SK-N-SH treated with all-trans-retinoic acid at 6 μM for 48 hours (cell line): ENCODE results near the gene NTM.

Source experiments
- ATAC-seq: fragments of 200-7000 bp; cut with Tn5 transposase; 3 replicates; pipeline ENCODE4 v1.9.1; 2020; ENCODE audit warnings: mild to moderate bottlenecking, moderate library complexity
- ARNTL ChIP-seq: fragments of 450-650 bp; formaldehyde crosslinking; IDR thresholded peaks from 2 replicates; pipeline ENCODE4 v1.5.0; 2020; ENCODE audit warnings: low read depth, mild to moderate bottlenecking, moderate library complexity, borderline replicate concordance
- BACH2 ChIP-seq: fragments of 250-450 bp; sonication (Bioruptor Pico); IDR thresholded peaks from 2 replicates; pipeline ENCODE4 v1.9.0; 2021; ENCODE audit warnings: mild to moderate bottlenecking, borderline replicate concordance
- CREB5 ChIP-seq: fragments of 250-450 bp; sonication (Bioruptor Pico); IDR thresholded peaks from 2 replicates; pipeline ENCODE4 v1.5.1; 2020; ENCODE audit warnings: low read depth, mild to moderate bottlenecking, moderate library complexity
- CSDC2 ChIP-seq: fragments of 250-450 bp; sonication (Bioruptor Pico); IDR thresholded peaks from 2 replicates; pipeline ENCODE4 v1.5.0; 2020; ENCODE audit warnings: mild to moderate bottlenecking, moderate library complexity
- CSRNP3 ChIP-seq: fragments of 250-450 bp; sonication (Bioruptor Pico); IDR thresholded peaks from 2 replicates; pipeline ENCODE4 v1.5.1; 2021; ENCODE audit warnings: mild to moderate bottlenecking, moderate library complexity
- ESRRG ChIP-seq: fragments of 250-450 bp; sonication (Bioruptor Pico); IDR thresholded peaks from 2 replicates; pipeline ENCODE4 v1.6.1; 2021; ENCODE audit warnings: mild to moderate bottlenecking
- GLIS3 ChIP-seq: fragments of 250-450 bp; sonication (Bioruptor Pico); IDR thresholded peaks from 2 replicates; pipeline ENCODE4 v1.5.0; 2020; ENCODE audit warnings: mild to moderate bottlenecking, moderate library complexity
- ISL1 ChIP-seq: fragments of 250-450 bp; sonication (Bioruptor Pico); IDR thresholded peaks from 2 replicates; pipeline ENCODE4 v2.1.2; 2022; ENCODE audit warnings: mild to moderate bottlenecking, moderate library complexity
- OSR1 ChIP-seq: fragments of 250-450 bp; sonication (Bioruptor Pico); IDR thresholded peaks from 2 replicates; pipeline ENCODE4 v1.8.0; 2022; ENCODE audit warnings: moderate library complexity, mild to moderate bottlenecking, inconsistent platforms
- PATZ1 ChIP-seq: fragments of 250-450 bp; sonication (Bioruptor Pico); IDR thresholded peaks from 2 replicates; pipeline ENCODE4 v1.8.0; 2020; ENCODE audit warnings: mild to moderate bottlenecking, moderate library complexity, borderline replicate concordance
- PPARA ChIP-seq: fragments of 250-450 bp; sonication (Bioruptor Pico); IDR thresholded peaks from 2 replicates; pipeline ENCODE4 v1.5.0; 2020; ENCODE audit warnings: mild to moderate bottlenecking, borderline replicate concordance
- SNAI2 ChIP-seq: fragments of 250-450 bp; sonication (Bioruptor Pico); IDR thresholded peaks from 2 replicates; pipeline ENCODE4 v1.5.0; 2020; ENCODE audit warnings: mild to moderate bottlenecking, moderate library complexity
- TCF4 ChIP-seq: fragments of 250-450 bp; sonication (Bioruptor Pico); IDR thresholded peaks from 2 replicates; pipeline ENCODE4 v1.8.0; 2021; ENCODE audit warnings: mild to moderate bottlenecking, moderate library complexity, borderline replicate concordance
- TOX ChIP-seq: fragments of 250-450 bp; sonication (Bioruptor Pico); IDR thresholded peaks from 2 replicates; pipeline ENCODE4 v1.8.0; 2021; ENCODE audit warnings: mild to moderate bottlenecking, moderate library complexity, borderline replicate concordance
- TSHZ2 ChIP-seq: fragments of 250-450 bp; sonication (Bioruptor Pico); IDR thresholded peaks from 2 replicates; pipeline ENCODE4 v1.5.0; 2020; ENCODE audit warnings: mild to moderate bottlenecking, moderate library complexity
- ZC3H10 ChIP-seq: fragments of 250-450 bp; sonication (Bioruptor Pico); IDR thresholded peaks from 2 replicates; pipeline ENCODE4 v1.5.1; 2021; ENCODE audit warnings: mild to moderate bottlenecking, moderate library complexity
- ZFP3 ChIP-seq: fragments of 250-450 bp; sonication (Bioruptor Pico); IDR thresholded peaks from 2 replicates; pipeline ENCODE4 v1.5.0; 2020; ENCODE audit warnings: mild to moderate bottlenecking, moderate library complexity
- ZFP30 ChIP-seq: fragments of 450-650 bp; formaldehyde crosslinking; IDR thresholded peaks from 2 replicates; pipeline ENCODE4 v1.5.0; 2022; ENCODE audit warnings: mild to moderate bottlenecking, moderate library complexity
- ZNF565 ChIP-seq: fragments of 450-650 bp; formaldehyde crosslinking; conservative IDR thresholded peaks from 2 replicates; pipeline ENCODE4 v1.5.0; 2020; ENCODE audit warnings: low read depth, mild to moderate bottlenecking, moderate library complexity
- ZNF8 ChIP-seq: fragments of 450-650 bp; formaldehyde crosslinking; IDR thresholded peaks from 2 replicates; pipeline ENCODE4 v1.5.0; 2020; ENCODE audit warnings: mild to moderate bottlenecking, moderate library complexity

The NTM gene

GRCh38 chr11:132131961-132132360 lies 761.5 kb downstream of the NTM start:
- TF ChIP-seq ZNF565 (CRISPR knock-in tag) (no peak), TSHZ2 (no peak), PPARA (CRISPR knock-in tag) (no peak), TOX (CRISPR knock-in tag) (no peak), CSRNP3 (CRISPR knock-in tag) (no peak), SNAI2 (CRISPR knock-in tag) (no peak), ZC3H10 (CRISPR knock-in tag) (no peak), BACH2 (CRISPR knock-in tag) (no peak), PATZ1 (CRISPR knock-in tag) (no peak), ISL1 (CRISPR knock-in tag) (no peak), ESRRG (CRISPR knock-in tag) (no peak), GLIS3 (CRISPR knock-in tag) (no peak), ZNF8 (CRISPR knock-in tag) (no peak), OSR1 (CRISPR knock-in tag) (no peak), TCF4 (CRISPR knock-in tag) (no peak), CSDC2 (CRISPR knock-in tag) (no peak), ZFP3 (CRISPR knock-in tag) (no peak)
- no peak for ATAC-seq

GRCh38 chr11:132134322-132134721 lies 763.9 kb downstream of the NTM start:
- TF ChIP-seq PPARA (CRISPR knock-in tag): no peak
- ATAC-seq: no peak

GRCh38 chr11:132137289-132137980 lies 767.0 kb downstream of the NTM start:
- no peak for TF ChIP-seq CREB5 (CRISPR knock-in tag)
- no peak for TF ChIP-seq CSRNP3 (CRISPR knock-in tag)
- no peak for TF ChIP-seq CSDC2 (CRISPR knock-in tag)
- no peak for TF ChIP-seq ISL1 (CRISPR knock-in tag)
- no peak for TF ChIP-seq ZFP30 (CRISPR knock-in tag)
- no peak for TF ChIP-seq OSR1 (CRISPR knock-in tag)
- no peak for TF ChIP-seq TCF4 (CRISPR knock-in tag)
- no peak for TF ChIP-seq ARNTL (CRISPR knock-in tag)
- no peak for TF ChIP-seq SNAI2 (CRISPR knock-in tag)
- TF ChIP-seq TSHZ2: no peak
- TF ChIP-seq ESRRG (CRISPR knock-in tag): no peak
- no peak for TF ChIP-seq PPARA (CRISPR knock-in tag)
- TF ChIP-seq PATZ1 (CRISPR knock-in tag): no peak
- ATAC-seq: no peak
